ENCODE results near the gene KISS1. TPM values are rescaled to one million over a fixed set of nuclear protein-coding genes. Genes with fewer than 3 reads are reported as not detected.

The KISS1 gene
- total and polyA plus RNA-seq, 4 donors = 0.25 to 3.4 TPM; not detected in 2

DNA sequence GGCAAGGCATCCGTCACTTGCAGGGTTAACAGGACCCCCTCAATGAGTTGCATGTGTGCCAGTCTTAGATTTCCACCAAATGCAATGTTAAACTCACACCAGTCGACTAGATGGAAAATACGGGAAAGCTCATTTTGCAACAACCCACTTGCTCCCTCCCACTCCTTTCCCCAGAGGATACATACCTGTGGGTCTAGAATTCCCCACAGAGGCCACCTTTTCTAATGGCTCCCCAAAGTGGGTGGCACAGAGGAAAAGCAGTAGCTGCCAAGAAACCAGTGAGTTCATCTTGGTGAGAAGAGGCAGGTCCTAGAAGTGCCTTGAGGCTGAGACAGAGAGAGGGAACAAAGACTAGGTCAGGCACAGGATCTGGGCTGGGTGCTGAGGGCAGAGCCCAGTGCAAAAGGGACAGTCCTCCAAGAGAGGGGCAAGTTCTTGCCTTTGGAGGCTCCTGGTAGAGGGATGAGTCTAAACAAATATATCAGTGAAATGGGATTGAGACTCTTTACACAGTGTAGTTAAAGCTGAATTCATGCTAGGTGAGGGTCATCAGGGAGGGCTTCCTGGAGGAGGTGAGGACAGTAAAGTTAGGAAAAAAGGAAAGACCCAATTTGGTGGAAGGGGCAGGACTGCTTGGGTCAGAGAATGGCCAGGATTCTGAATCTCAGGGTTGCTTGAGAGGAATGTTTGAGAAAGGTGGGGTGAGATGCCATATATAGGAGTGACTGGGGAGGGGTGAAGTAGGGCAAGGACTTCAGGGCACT, 3.5 kb downstream of the KISS1 start:
- DNase-seq (no peak), ATAC-seq (ENCODE audit: insufficient read depth, low FRiP score) (no peak)
- 73 to 83% methylated on average over 3 of the region's 3 CpGs for WGBS, 2 donors
- H3K4me3 ChIP-seq = no peak overlapping the region
- peaks cover 0 to 20% (median 5%) of the 10 kb centered on the region in 5 donors for H3K4me1 ChIP-seq (ENCODE audit: control insufficient read depth in 5 of 5, insufficient read depth in 5 of 5, low read length in 5 of 5)
- H3K9me3 ChIP-seq (ENCODE audit: control insufficient read depth in 4 of 4, insufficient read depth in 3 of 4, low read length in 3 of 4) = peaks cover 0 to 6% (median 0%) of the 10 kb centered on the region in 4 donors
- no peak overlapping the region for H3K9ac ChIP-seq (ENCODE audit: insufficient read depth in 1 of 2, low read length in 2 of 2)
- no peak overlapping the region for H3K27ac ChIP-seq (ENCODE audit: low read depth in 1 of 2, low read length in 1 of 2)
- TF ChIP-seq, protein P1, sequence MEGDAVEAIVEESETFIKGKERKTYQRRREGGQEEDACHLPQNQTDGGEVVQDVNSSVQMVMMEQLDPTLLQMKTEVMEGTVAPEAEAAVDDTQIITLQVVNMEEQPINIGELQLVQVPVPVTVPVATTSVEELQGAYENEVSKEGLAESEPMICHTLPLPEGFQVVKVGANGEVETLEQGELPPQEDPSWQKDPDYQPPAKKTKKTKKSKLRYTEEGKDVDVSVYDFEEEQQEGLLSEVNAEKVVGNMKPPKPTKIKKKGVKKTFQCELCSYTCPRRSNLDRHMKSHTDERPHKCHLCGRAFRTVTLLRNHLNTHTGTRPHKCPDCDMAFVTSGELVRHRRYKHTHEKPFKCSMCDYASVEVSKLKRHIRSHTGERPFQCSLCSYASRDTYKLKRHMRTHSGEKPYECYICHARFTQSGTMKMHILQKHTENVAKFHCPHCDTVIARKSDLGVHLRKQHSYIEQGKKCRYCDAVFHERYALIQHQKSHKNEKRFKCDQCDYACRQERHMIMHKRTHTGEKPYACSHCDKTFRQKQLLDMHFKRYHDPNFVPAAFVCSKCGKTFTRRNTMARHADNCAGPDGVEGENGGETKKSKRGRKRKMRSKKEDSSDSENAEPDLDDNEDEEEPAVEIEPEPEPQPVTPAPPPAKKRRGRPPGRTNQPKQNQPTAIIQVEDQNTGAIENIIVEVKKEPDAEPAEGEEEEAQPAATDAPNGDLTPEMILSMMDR (IDR thresholded peaks at IDR 0.05; ENCODE audit: control extremely low read depth, extremely low read depth) = no peak
- H3K27me3 ChIP-seq (ENCODE audit: control insufficient read depth in 3 of 3, insufficient read depth in 3 of 3, low read length in 2 of 3) = peaks cover 0 to 17% (median 10%) of the 10 kb centered on the region in 3 donors
- H3K36me3 ChIP-seq (ENCODE audit: control insufficient read depth in 4 of 4, insufficient read depth in 4 of 4, low read length in 4 of 4) = no peaks in the 10 kb centered on the region

DNA sequence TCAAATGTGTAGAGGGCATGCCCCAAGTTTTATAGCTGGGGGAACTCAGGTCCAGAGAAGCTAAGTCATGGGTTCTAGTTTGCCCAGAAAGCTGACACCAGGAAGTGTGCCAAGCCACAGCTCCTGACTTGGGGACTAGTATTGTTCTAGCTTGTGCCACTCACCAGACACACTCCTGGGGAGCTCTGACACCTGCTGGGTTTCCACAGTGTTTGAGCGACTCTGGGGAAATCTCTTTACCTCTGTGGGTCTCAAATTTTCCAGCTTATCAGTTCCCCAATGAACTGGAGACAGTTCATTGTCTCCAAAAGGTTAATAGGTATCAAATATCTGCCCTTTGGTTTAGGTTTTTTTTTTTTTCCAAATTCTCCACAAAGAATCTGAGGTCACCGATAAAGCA, 4.2 kb downstream of the KISS1 start:
- DNase-seq (no peak), ATAC-seq (ENCODE audit: insufficient read depth, low FRiP score) (no peak)
- Histone ChIP-seq H3K4me3 (no peak overlapping the region), H3K27me3 (ENCODE audit: control insufficient read depth in 3 of 3, insufficient read depth in 3 of 3, low read length in 2 of 3) (peaks cover 0 to 19% (median 17%) of the 10 kb centered on the region in 3 donors), H3K4me1 (ENCODE audit: control insufficient read depth in 5 of 5, insufficient read depth in 5 of 5, low read length in 5 of 5) (peaks cover 0 to 20% (median 5%) of the 10 kb centered on the region in 5 donors), H3K36me3 (ENCODE audit: control insufficient read depth in 4 of 4, insufficient read depth in 4 of 4, low read length in 4 of 4) (no peaks in the 10 kb centered on the region), H3K9me3 (ENCODE audit: control insufficient read depth in 4 of 4, insufficient read depth in 3 of 4, low read length in 3 of 4) (peaks cover 0 to 6% (median 0%) of the 10 kb centered on the region in 4 donors), H3K9ac (ENCODE audit: insufficient read depth in 1 of 2, low read length in 2 of 2) (no peak overlapping the region), H3K27ac (ENCODE audit: low read depth in 1 of 2, low read length in 1 of 2) (no peak overlapping the region)
- 89 to 93% methylated on average over 2 of the region's 2 CpGs for WGBS, 2 donors
- TF ChIP-seq, protein P1 (IDR thresholded peaks at IDR 0.05; ENCODE audit: control extremely low read depth, extremely low read depth) = no peak

DNA sequence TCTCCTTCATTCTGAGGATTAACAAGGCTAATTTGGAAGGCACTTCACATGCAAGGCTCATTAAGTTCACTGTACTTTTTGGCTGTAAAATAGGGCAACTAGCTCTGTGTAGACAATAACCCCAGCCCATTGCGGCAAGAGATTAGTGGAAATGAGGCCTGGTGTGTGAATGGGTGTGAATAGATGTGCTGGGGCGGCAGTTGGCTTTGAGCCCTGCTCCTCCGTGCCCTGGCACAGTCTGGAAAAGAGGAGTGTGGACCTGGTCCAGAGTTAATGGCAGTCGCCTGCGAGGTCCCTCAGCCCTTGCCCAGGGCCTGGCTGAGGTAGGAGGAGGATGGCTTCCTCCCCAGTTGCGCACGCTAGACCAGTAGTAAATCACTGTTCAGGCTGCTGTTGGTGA, 4.8 kb downstream of the KISS1 start:
- no peak for ATAC-seq (ENCODE audit: insufficient read depth, low FRiP score)
- H3K27ac ChIP-seq (ENCODE audit: low read depth in 1 of 2, low read length in 1 of 2) = no peak overlapping the region
- TF ChIP-seq, protein P1 (IDR thresholded peaks at IDR 0.05; ENCODE audit: control extremely low read depth, extremely low read depth) = no peak
- no peak for DNase-seq
- H3K9me3 ChIP-seq (ENCODE audit: control insufficient read depth in 4 of 4, insufficient read depth in 3 of 4, low read length in 3 of 4) = peaks cover 0 to 6% (median 0%) of the 10 kb centered on the region in 4 donors
- H3K36me3 ChIP-seq (ENCODE audit: control insufficient read depth in 4 of 4, insufficient read depth in 4 of 4, low read length in 4 of 4) = no peaks in the 10 kb centered on the region
- H3K27me3 ChIP-seq (ENCODE audit: control insufficient read depth in 3 of 3, insufficient read depth in 3 of 3, low read length in 2 of 3) = peaks cover 0 to 22% (median 19%) of the 10 kb centered on the region in 3 donors
- no peak overlapping the region for H3K4me3 ChIP-seq
- no peak overlapping the region for H3K9ac ChIP-seq (ENCODE audit: insufficient read depth in 1 of 2, low read length in 2 of 2)
- peaks cover 0 to 20% (median 5%) of the 10 kb centered on the region in 5 donors for H3K4me1 ChIP-seq (ENCODE audit: control insufficient read depth in 5 of 5, insufficient read depth in 5 of 5, low read length in 5 of 5)
- 84 to 94% methylated on average over 7 of the region's 7 CpGs for WGBS, 2 donors

Data from lung (tissue), 12 donors.